Keratinocyte (primary cell): ENCODE data around the gene STX7.

ENCODE experiments used
- EZH2 ChIP-seq: IDR thresholded peaks from one replicate; pipeline ENCODE4 v1.6.1; 2012; ENCODE audit warnings: inconsistent platforms, mild to moderate bottlenecking, low read length, moderate library complexity
- TF ChIP-seq, protein P1 (sequence below), 3 experiments: IDR thresholded peaks in 1 of 3; conservative IDR thresholded peaks in 1 of 3; optimal IDR thresholded peaks in 1 of 3; 2 replicates in 2 of 3; 3 replicates in 1 of 3; pipeline versions ENCODE3 to v1.5.1; 2011; ENCODE audit warnings: low read length in 3 of 3, mild to moderate bottlenecking in 3 of 3, moderate library complexity in 2 of 3, control low read depth in 1 of 3, inconsistent platforms in 1 of 3; ENCODE audit not compliant: insufficient read depth in 2 of 3; ENCODE audit errors: extremely low read depth in 1 of 3

DNA sequence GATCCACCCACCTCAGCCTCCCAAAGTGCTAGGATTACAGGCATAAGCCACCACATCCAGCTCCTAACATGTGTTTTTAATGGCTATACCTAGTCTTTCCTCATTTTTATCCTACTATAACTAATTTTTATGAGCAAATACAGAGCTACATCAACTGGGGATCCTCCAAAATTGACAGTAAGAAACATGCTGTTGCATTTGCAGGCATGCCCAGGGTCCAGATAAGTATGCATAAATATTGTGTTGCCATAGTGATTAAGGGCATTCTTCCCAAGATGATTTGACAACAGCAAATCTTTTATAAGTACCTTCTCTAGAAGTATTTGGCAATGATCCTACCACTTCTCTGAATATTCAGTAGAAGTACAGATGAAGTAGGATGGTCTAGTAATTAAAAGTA lies 69.7 kb downstream of the STX7 start:
- TF ChIP-seq, protein P1, sequence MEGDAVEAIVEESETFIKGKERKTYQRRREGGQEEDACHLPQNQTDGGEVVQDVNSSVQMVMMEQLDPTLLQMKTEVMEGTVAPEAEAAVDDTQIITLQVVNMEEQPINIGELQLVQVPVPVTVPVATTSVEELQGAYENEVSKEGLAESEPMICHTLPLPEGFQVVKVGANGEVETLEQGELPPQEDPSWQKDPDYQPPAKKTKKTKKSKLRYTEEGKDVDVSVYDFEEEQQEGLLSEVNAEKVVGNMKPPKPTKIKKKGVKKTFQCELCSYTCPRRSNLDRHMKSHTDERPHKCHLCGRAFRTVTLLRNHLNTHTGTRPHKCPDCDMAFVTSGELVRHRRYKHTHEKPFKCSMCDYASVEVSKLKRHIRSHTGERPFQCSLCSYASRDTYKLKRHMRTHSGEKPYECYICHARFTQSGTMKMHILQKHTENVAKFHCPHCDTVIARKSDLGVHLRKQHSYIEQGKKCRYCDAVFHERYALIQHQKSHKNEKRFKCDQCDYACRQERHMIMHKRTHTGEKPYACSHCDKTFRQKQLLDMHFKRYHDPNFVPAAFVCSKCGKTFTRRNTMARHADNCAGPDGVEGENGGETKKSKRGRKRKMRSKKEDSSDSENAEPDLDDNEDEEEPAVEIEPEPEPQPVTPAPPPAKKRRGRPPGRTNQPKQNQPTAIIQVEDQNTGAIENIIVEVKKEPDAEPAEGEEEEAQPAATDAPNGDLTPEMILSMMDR (optimal IDR thresholded peaks at IDR 0.05 in 1 of 3, IDR thresholded peaks at IDR 0.05 in 1 of 3, conservative IDR thresholded peaks at IDR 0.05 in 1 of 3; ENCODE audit: extremely low read depth in 1 of 3, insufficient read depth in 2 of 3, low read length in 3 of 3): no peak
- TF ChIP-seq EZH2: no peak
